ENCODE measurements around the gene TGDS. TPM values are rescaled to one million over a fixed set of nuclear protein-coding genes. Genes with fewer than 3 reads are reported as not detected.
A peak's percentile ranks its signal among the peaks of the same experiment; 100 is the strongest.

TGDS gene
- total and polyA plus RNA-seq, 3 experiments from 2014 or later: 15.0 to 20.3 (median 19.9) TPM

- Mint-ChIP-seq H3K9me3 (no peaks in the 10 kb centered on the region), H3K4me3 (peak overlapping the region in 1 of 7 donors; percentile 30), H3K36me3 (peaks cover 0 to 2% (median 0%) of the 10 kb centered on the region in 3 donors), H3K27ac (peak overlapping the region in 1 of 8 donors; percentile 64), H3K27me3 (no peaks in the 10 kb centered on the region), H3K4me1 (peaks cover 11 to 14% (median 13%) of the 10 kb centered on the region in 3 donors)
- ChIA-PET POLR2A (no interaction called here), CTCF (no interaction called here)
- DNase-seq: no peak
- Histone ChIP-seq H3K9me3 (ENCODE audit: low read length) (no peaks in the 10 kb centered on the region), H3K36me3 (ENCODE audit: insufficient read depth, low read length) (no peaks in the 10 kb centered on the region), H3K4me3 (ENCODE audit: low read length) (no peak overlapping the region), H3K27me3 (ENCODE audit: insufficient read depth, low read length, poor library complexity, severe bottlenecking) (no peaks in the 10 kb centered on the region), H3K27ac (ENCODE audit: low read depth, low read length) (no peak overlapping the region), H3K4me1 (ENCODE audit: insufficient read depth, low read length) (peaks cover 23% of the 10 kb centered on the region)
Observed at GRCh38 chr13:94557684-94558235, 38.2 kb downstream of the TGDS start.

DNA sequence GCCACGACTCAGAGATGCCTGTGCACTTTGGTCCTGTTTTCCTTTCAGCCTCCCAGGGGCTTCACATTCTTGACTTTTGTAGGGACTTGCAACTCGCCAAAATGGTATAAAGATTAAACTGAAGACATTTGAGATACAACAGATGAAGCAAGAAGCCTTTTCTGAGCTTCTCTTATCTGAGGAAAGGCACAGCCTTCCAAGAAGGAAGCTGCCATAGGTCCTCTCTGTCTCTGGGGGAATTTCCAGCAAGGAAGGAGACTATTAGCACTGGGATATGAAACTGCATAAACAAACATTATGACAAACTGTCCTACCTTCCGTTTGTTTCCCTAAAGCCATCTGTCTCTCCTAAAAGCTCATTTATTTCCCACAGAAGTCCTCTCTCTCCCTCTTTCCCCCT, 39.3 kb downstream of the TGDS start:
- no peak for DNase-seq
- Histone ChIP-seq H3K27me3 (ENCODE audit: insufficient read depth, low read length, poor library complexity, severe bottlenecking) (no peaks in the 10 kb centered on the region), H3K27ac (ENCODE audit: low read depth, low read length) (no peak overlapping the region), H3K4me1 (ENCODE audit: insufficient read depth, low read length) (peaks cover 23% of the 10 kb centered on the region), H3K9me3 (ENCODE audit: low read length) (no peaks in the 10 kb centered on the region), H3K36me3 (ENCODE audit: insufficient read depth, low read length) (no peaks in the 10 kb centered on the region), H3K4me3 (ENCODE audit: low read length) (no peak overlapping the region)
- Mint-ChIP-seq H3K27me3 (no peaks in the 10 kb centered on the region), H3K9me3 (no peaks in the 10 kb centered on the region), H3K27ac (peak overlapping the region in 1 of 8 donors; percentile 51), H3K36me3 (no peaks in the 10 kb centered on the region), H3K4me3 (no peak overlapping the region), H3K4me1 (peaks cover 11 to 14% (median 13%) of the 10 kb centered on the region in 3 donors)
- POLR2A ChIA-PET: interaction anchor here (0.6 kb wide), 1 partner anchor 49 kb away, joined by 3 read pairs; no protein-coding TSS in a partner anchor
- CTCF ChIA-PET: no interaction called here

DNA sequence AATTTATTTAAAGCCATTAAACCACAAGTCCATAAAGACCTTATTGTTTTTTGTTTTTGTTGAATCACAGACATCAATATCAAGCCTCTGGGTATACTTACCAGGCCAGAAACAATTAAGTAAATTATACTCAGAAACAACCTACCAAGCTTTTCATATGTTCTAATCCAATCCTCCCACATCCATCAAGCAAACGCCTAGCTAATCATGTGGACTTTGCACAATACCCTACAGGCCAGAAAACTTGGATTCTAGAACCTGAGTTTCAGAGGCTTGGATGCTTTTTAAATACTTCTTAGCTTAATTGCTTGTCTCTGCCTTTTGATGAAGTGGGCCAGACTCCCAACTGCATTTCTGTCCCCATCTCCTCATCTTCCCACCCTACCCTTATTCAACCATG, 39.9 kb downstream of the TGDS start:
- H3K27ac ChIP-seq (ENCODE audit: low read depth, low read length): no peak overlapping the region
- CTCF ChIA-PET: no interaction called here
- no peak overlapping the region for H3K27ac Mint-ChIP-seq

DNA sequence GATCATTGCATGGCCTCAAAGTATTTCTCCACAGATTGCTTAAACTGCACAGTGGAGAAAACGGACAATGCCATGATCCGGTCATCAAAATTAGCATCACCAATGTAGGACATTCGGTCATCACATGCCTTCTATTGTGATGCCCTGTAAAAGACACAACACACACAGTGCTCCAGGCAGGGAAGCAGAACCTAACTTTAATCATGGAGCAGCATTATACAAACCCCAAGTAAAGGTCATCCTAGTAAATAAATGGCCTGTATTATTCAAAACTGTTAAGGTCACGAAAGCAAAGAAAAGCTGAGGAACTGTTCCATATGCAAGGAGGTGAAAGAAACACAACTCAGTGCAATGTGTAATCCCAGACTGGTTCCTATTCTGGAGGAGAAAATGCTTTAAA, 42.2 kb downstream of the TGDS start:
- Mint-ChIP-seq H3K36me3 (peaks cover 0 to 10% (median 1%) of the 10 kb centered on the region in 3 donors), H3K27me3 (peaks cover 5 to 6% of the 10 kb centered on the region in 2 donors), H3K27ac (no peak overlapping the region), H3K4me3 (no peak overlapping the region), H3K4me1 (peaks cover 9 to 18% (median 17%) of the 10 kb centered on the region in 3 donors), H3K9me3 (peaks cover 0 to 5% (median 3%) of the 10 kb centered on the region in 5 donors)
- Histone ChIP-seq H3K9me3 (ENCODE audit: low read length) (no peaks in the 10 kb centered on the region), H3K36me3 (ENCODE audit: insufficient read depth, low read length) (no peaks in the 10 kb centered on the region), H3K4me1 (ENCODE audit: insufficient read depth, low read length) (peaks cover 10% of the 10 kb centered on the region), H3K27me3 (ENCODE audit: insufficient read depth, low read length, poor library complexity, severe bottlenecking) (no peaks in the 10 kb centered on the region), H3K27ac (ENCODE audit: low read depth, low read length) (no peak overlapping the region), H3K4me3 (ENCODE audit: low read length) (no peak overlapping the region)
- ChIA-PET CTCF (no interaction called here), POLR2A (no interaction called here)
- no peak for DNase-seq

More for the DNA sequence above, 39.9 kb downstream of the TGDS start:
- Mint-ChIP-seq H3K9me3 (no peaks in the 10 kb centered on the region), H3K27me3 (no peaks in the 10 kb centered on the region), H3K4me1 (peaks cover 11 to 14% (median 13%) of the 10 kb centered on the region in 3 donors), H3K4me3 (no peak overlapping the region), H3K36me3 (no peaks in the 10 kb centered on the region)
- no peaks in the 10 kb centered on the region for H3K27me3 ChIP-seq (ENCODE audit: insufficient read depth, low read length, poor library complexity, severe bottlenecking)
- no peaks in the 10 kb centered on the region for H3K9me3 ChIP-seq (ENCODE audit: low read length)
- H3K4me1 ChIP-seq (ENCODE audit: insufficient read depth, low read length): peaks cover 23% of the 10 kb centered on the region
- POLR2A ChIA-PET: interaction anchor here (0.6 kb wide), 1 partner anchor 50 kb away, joined by 3 read pairs; no protein-coding TSS in a partner anchor
- H3K4me3 ChIP-seq (ENCODE audit: low read length): no peak overlapping the region
- no peaks in the 10 kb centered on the region for H3K36me3 ChIP-seq (ENCODE audit: insufficient read depth, low read length)
- DNase-seq: no peak

- ChIA-PET POLR2A (no interaction called here), CTCF (interaction anchor here (1.8 kb wide), 1 partner anchor 11 kb away, joined by 5 read pairs; no protein-coding TSS in a partner anchor)
- no peak for DNase-seq
- H3K9me3 ChIP-seq (ENCODE audit: low read length): no peaks in the 10 kb centered on the region
- Mint-ChIP-seq H3K36me3 (peaks cover 0 to 12% (median 1%) of the 10 kb centered on the region in 3 donors), H3K27ac (peak overlapping the region in 1 of 8 donors; percentile 97), H3K4me1 (peaks cover 15 to 25% (median 23%) of the 10 kb centered on the region in 3 donors), H3K9me3 (peaks cover 0 to 5% (median 3%) of the 10 kb centered on the region in 5 donors), H3K4me3 (peak overlapping the region in 1 of 7 donors; percentile 27), H3K27me3 (peaks cover 5 to 6% of the 10 kb centered on the region in 2 donors)
- H3K4me3 ChIP-seq (ENCODE audit: low read length): no peak overlapping the region
- no peaks in the 10 kb centered on the region for H3K27me3 ChIP-seq (ENCODE audit: insufficient read depth, low read length, poor library complexity, severe bottlenecking)
- H3K27ac ChIP-seq (ENCODE audit: low read depth, low read length): no peak overlapping the region
- H3K36me3 ChIP-seq (ENCODE audit: insufficient read depth, low read length): no peaks in the 10 kb centered on the region
- H3K4me1 ChIP-seq (ENCODE audit: insufficient read depth, low read length): peaks cover 10% of the 10 kb centered on the region
Observed at GRCh38 chr13:94552095-94552494, 43.9 kb downstream of the TGDS start.

DNA sequence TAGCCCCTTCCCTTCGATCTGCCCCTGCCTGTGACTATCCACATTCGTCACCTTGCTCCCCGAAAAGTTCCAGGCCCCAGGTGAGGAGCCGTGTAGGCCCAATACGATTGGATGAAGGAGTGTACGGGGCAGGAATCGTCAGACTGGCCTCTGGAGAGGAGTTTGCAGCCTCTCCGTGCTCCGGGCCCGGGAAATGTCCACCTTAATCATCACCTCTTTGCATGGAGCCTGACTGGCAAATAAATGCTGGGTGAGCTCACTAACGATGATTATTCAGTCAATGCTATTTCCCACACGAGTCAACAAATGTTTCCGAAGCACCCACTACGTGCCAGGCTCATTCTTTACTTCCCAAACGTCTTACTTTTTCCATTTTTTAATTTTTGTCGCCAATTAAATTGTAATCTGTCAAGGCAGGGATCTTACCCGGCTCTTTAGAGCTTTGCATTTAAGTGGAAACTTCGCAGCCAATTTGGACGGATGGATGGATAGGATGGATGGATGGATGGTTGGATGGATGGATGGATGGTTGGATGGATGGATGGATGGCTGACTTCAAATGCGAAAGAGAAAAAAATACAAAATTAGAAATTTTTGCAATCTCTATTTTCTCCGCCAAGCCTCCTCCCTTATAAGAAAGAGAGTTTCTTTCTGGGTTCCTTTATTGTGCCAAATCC, 45.8 kb downstream of the TGDS start:
- DNase-seq: no peak
- peaks cover 0 to 12% (median 1%) of the 10 kb centered on the region in 3 donors for H3K36me3 Mint-ChIP-seq
- Histone ChIP-seq H3K27ac (ENCODE audit: low read depth, low read length) (peak overlapping the region; percentile 73), H3K4me3 (ENCODE audit: low read length) (peak overlapping the region; percentile 73), H3K27me3 (ENCODE audit: insufficient read depth, low read length, poor library complexity, severe bottlenecking) (no peaks in the 10 kb centered on the region), H3K4me1 (ENCODE audit: insufficient read depth, low read length) (peaks cover 10% of the 10 kb centered on the region), H3K9me3 (ENCODE audit: low read length) (no peaks in the 10 kb centered on the region), H3K36me3 (ENCODE audit: insufficient read depth, low read length) (no peaks in the 10 kb centered on the region)
- H3K4me1 Mint-ChIP-seq: peaks cover 16 to 25% (median 23%) of the 10 kb centered on the region in 3 donors
- peak overlapping the region; percentile 55 to 99 (median 97) for H3K27ac Mint-ChIP-seq
- ChIA-PET CTCF (interaction anchor here (1.1 to 3.1 kb wide), 6 partner anchors 13 to 70 kb away, joined by 3 to 17 read pairs (median 6); partner anchors contain the start of gene TGDS), POLR2A (interaction anchor here (0.6 to 2.5 kb wide), 4 partner anchors 17 to 52 kb away, joined by 3 to 31 read pairs (median 6); partner anchors contain the start of genes GPR180 and TGDS)
- H3K4me3 Mint-ChIP-seq: peak overlapping the region; percentile 89 to 96 (median 90)
- peaks cover 5 to 6% of the 10 kb centered on the region in 2 donors for H3K27me3 Mint-ChIP-seq
- peaks cover 0 to 5% (median 3%) of the 10 kb centered on the region in 5 donors for H3K9me3 Mint-ChIP-seq

GRCh38 chr13:94549232-94550061, 46.5 kb downstream of the TGDS start:
- POLR2A ChIA-PET: interaction anchor here (0.6 to 2.5 kb wide), 4 partner anchors 31 to 53 kb away, joined by 3 to 31 read pairs (median 6); partner anchors contain the start of genes GPR180 and TGDS
- H3K36me3 Mint-ChIP-seq: peaks cover 0 to 12% (median 1%) of the 10 kb centered on the region in 3 donors
- H3K4me3 ChIP-seq (ENCODE audit: low read length): peak overlapping the region; percentile 73
- no peaks in the 10 kb centered on the region for H3K36me3 ChIP-seq (ENCODE audit: insufficient read depth, low read length)
- no peaks in the 10 kb centered on the region for H3K27me3 ChIP-seq (ENCODE audit: insufficient read depth, low read length, poor library complexity, severe bottlenecking)
- peak overlapping the region; percentile 91 to 99 (median 97) for H3K27ac Mint-ChIP-seq
- DNase-seq: peak; percentile 84 to 95 (median 90)
- CTCF ChIA-PET: interaction anchor here (0.8 to 3.1 kb wide), 8 partner anchors 10 to 855 kb away, joined by 3 to 17 read pairs (median 3); partner anchors contain the start of gene TGDS
- H3K27me3 Mint-ChIP-seq: peaks cover 5 to 6% of the 10 kb centered on the region in 2 donors
- peak overlapping the region; percentile 89 to 96 (median 90) for H3K4me3 Mint-ChIP-seq
- H3K4me1 ChIP-seq (ENCODE audit: insufficient read depth, low read length): peaks cover 10% of the 10 kb centered on the region
- H3K9me3 ChIP-seq (ENCODE audit: low read length): no peaks in the 10 kb centered on the region
- peaks cover 0 to 5% (median 3%) of the 10 kb centered on the region in 5 donors for H3K9me3 Mint-ChIP-seq
- peaks cover 16 to 25% (median 23%) of the 10 kb centered on the region in 3 donors for H3K4me1 Mint-ChIP-seq
- H3K27ac ChIP-seq (ENCODE audit: low read depth, low read length): peak overlapping the region; percentile 73

Data from CD8-positive, alpha-beta memory T cell (primary cell).